Measurements from ENCODE around the gene GNG12. TPM values are rescaled to one million over a fixed set of nuclear protein-coding genes. Genes with fewer than 3 reads are reported as not detected.

Gene GNG12
- total and polyA plus RNA-seq, 9 of the 15 experiments (the other 6 are each of a cell fraction or from before 2014, with no cell fraction given), result 2.6 to 6.0 (median 4.1) TPM

DNA sequence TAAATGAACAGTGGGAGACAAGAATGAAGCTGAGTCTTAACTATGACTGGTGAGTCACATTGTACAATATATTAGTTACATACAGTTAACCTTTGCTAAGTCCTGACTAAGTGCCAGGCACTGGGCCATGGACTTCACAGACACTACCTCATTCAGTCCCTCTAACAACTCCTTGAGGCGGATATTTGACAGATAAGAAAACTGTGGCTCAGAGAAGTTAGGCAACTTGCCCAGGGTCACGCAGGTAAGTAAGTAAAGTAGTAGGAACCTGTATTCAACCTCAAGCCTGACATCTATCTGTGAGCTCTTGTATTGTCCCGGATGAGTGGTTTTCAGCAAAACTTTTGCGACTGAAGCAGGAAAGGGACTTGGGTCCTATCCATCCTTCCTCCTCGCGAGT lies 62.1 kb downstream of the GNG12 start:
- in situ Hi-C loops (cut with MboI), result no loop called here
- no peaks in the 10 kb centered on the region for H3K79me2 ChIP-seq (ENCODE audit: control insufficient read depth, insufficient read depth, low read length)
- no peaks in the 10 kb centered on the region for H3K9me1 ChIP-seq (ENCODE audit: control insufficient read depth, insufficient read depth, low read length)
- H3K27me3 ChIP-seq (ENCODE audit: control insufficient read depth in 2 of 2, insufficient read depth in 2 of 2, low read length in 2 of 2), result peaks cover 0 to 4% of the 10 kb centered on the region in 2 experiments; a peak in 3 of 5 replicates
- H3K4me2 ChIP-seq (ENCODE audit: insufficient read depth, low read length), result no peak overlapping the region
- WGBS (ENCODE audit: insufficient coverage, low coverage, missing lambda C conversion rate), result 2% methylated on average over 6 of the region's 6 CpGs
- no peak overlapping the region for H3K4me3 ChIP-seq
- BruUV-seq (replicated peaks), result no TSS peak
- H4K20me1 ChIP-seq (replicated peaks; ENCODE audit: control insufficient read depth, insufficient read depth, low read length), result no peaks in the 10 kb centered on the region
- no peaks in the 10 kb centered on the region for H3K36me3 ChIP-seq (ENCODE audit: control insufficient read depth, insufficient read depth, low read length)
- FAIRE-seq (peak; percentile 89), DNase-seq (ENCODE audit: extremely low read depth in 1 of 4, low spot score in 3 of 4) (peak; percentile 45 to 65 (median 60)), ATAC-seq (peak; percentile 91)
- H3K27ac ChIP-seq (ENCODE audit: extremely low read depth, low read depth, low read length), result no peak overlapping the region
- no peaks in the 10 kb centered on the region; a peak in 2 of 5 replicates for H3K4me1 ChIP-seq (replicated peaks in 1 of 2; ENCODE audit: control insufficient read depth in 2 of 2, insufficient read depth in 2 of 2, low read length in 2 of 2)
- ChIA-PET CTCF (ENCODE audit: low intra/inter-chr PET ratio) (interaction anchor here (1.0 to 2.0 kb wide), 2 partner anchors 235 to 238 kb away, joined by 5 to 8 read pairs; no protein-coding TSS in a partner anchor), POLR2A (interaction anchor here (1.0 kb wide), 2 partner anchors 11 to 86 kb away, joined by 4 read pairs; partner anchors contain the start of gene GADD45A)
- H3K9ac ChIP-seq (ENCODE audit: insufficient read depth in 1 of 2, low read depth in 2 of 2, low read length in 2 of 2), result no peak overlapping the region
- intact Hi-C loops (cut with micrococcal nuclease), result no loop called here
- H2AFZ ChIP-seq (ENCODE audit: low read depth, low read length), result no peak overlapping the region
- H3K9me3 ChIP-seq (replicated peaks; ENCODE audit: control insufficient read depth, insufficient read depth, low read depth, low read length), result no peaks in the 10 kb centered on the region
- TF ChIP-seq RBM25 (IDR thresholded peaks at IDR 0.05; ENCODE audit: low read depth, low read length, severe bottlenecking) (peak; percentile 92), MYC (IDR thresholded peaks at IDR 0.05; ENCODE audit: low read depth, low read length) (no peak), MYC (CRISPR knock-in tag; IDR thresholded peaks at IDR 0.05; ENCODE audit: borderline replicate concordance, low read depth) (no peak), ASH1L (IDR thresholded peaks at IDR 0.05; ENCODE audit: borderline replicate concordance, low read depth, partially characterized antibody) (no peak), SMARCA5 (IDR thresholded peaks at IDR 0.05) (peak; percentile 62; the same call in 1 of the 2 replicates), ZFP36 (IDR thresholded peaks at IDR 0.05; ENCODE audit: low read depth, low read length, partially characterized antibody) (peak; percentile 88), RAD21 (CRISPR knock-in tag; conservative IDR thresholded peaks at IDR 0.05 in 1 of 2, IDR thresholded peaks at IDR 0.05 in 1 of 2) (peak; percentile 16 to 53; a peak in 2 of 4 replicates), GATAD2A (IDR thresholded peaks at IDR 0.05) (no peak)
- TF ChIP-seq, protein P1, sequence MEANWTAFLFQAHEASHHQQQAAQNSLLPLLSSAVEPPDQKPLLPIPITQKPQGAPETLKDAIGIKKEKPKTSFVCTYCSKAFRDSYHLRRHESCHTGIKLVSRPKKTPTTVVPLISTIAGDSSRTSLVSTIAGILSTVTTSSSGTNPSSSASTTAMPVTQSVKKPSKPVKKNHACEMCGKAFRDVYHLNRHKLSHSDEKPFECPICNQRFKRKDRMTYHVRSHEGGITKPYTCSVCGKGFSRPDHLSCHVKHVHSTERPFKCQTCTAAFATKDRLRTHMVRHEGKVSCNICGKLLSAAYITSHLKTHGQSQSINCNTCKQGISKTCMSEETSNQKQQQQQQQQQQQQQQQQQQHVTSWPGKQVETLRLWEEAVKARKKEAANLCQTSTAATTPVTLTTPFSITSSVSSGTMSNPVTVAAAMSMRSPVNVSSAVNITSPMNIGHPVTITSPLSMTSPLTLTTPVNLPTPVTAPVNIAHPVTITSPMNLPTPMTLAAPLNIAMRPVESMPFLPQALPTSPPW (CRISPR knock-in tag; IDR thresholded peaks at IDR 0.05), result no peak
- TF ChIP-seq, protein P2, sequence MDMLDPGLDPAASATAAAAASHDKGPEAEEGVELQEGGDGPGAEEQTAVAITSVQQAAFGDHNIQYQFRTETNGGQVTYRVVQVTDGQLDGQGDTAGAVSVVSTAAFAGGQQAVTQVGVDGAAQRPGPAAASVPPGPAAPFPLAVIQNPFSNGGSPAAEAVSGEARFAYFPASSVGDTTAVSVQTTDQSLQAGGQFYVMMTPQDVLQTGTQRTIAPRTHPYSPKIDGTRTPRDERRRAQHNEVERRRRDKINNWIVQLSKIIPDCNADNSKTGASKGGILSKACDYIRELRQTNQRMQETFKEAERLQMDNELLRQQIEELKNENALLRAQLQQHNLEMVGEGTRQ (CRISPR knock-in tag; IDR thresholded peaks at IDR 0.05), result no peak
- TF ChIP-seq, protein P3, sequence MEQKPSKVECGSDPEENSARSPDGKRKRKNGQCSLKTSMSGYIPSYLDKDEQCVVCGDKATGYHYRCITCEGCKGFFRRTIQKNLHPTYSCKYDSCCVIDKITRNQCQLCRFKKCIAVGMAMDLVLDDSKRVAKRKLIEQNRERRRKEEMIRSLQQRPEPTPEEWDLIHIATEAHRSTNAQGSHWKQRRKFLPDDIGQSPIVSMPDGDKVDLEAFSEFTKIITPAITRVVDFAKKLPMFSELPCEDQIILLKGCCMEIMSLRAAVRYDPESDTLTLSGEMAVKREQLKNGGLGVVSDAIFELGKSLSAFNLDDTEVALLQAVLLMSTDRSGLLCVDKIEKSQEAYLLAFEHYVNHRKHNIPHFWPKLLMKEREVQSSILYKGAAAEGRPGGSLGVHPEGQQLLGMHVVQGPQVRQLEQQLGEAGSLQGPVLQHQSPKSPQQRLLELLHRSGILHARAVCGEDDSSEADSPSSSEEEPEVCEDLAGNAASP (IDR thresholded peaks at IDR 0.05), result no peak
- TF ChIP-seq, protein P4, sequence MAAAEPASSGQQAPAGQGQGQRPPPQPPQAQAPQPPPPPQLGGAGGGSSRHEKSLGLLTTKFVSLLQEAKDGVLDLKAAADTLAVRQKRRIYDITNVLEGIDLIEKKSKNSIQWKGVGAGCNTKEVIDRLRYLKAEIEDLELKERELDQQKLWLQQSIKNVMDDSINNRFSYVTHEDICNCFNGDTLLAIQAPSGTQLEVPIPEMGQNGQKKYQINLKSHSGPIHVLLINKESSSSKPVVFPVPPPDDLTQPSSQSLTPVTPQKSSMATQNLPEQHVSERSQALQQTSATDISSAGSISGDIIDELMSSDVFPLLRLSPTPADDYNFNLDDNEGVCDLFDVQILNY (CRISPR knock-in tag; IDR thresholded peaks at IDR 0.05), result no peak
- TF ChIP-seq, protein P5, sequence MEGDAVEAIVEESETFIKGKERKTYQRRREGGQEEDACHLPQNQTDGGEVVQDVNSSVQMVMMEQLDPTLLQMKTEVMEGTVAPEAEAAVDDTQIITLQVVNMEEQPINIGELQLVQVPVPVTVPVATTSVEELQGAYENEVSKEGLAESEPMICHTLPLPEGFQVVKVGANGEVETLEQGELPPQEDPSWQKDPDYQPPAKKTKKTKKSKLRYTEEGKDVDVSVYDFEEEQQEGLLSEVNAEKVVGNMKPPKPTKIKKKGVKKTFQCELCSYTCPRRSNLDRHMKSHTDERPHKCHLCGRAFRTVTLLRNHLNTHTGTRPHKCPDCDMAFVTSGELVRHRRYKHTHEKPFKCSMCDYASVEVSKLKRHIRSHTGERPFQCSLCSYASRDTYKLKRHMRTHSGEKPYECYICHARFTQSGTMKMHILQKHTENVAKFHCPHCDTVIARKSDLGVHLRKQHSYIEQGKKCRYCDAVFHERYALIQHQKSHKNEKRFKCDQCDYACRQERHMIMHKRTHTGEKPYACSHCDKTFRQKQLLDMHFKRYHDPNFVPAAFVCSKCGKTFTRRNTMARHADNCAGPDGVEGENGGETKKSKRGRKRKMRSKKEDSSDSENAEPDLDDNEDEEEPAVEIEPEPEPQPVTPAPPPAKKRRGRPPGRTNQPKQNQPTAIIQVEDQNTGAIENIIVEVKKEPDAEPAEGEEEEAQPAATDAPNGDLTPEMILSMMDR (IDR thresholded peaks at IDR 0.05 in 2 of 3, conservative IDR thresholded peaks at IDR 0.05 in 1 of 3; ENCODE audit: insufficient read depth in 2 of 3, low read depth in 1 of 3, low read length in 3 of 3), result peak; percentile 49 to 53 (median 51)
- TF ChIP-seq, protein P6, sequence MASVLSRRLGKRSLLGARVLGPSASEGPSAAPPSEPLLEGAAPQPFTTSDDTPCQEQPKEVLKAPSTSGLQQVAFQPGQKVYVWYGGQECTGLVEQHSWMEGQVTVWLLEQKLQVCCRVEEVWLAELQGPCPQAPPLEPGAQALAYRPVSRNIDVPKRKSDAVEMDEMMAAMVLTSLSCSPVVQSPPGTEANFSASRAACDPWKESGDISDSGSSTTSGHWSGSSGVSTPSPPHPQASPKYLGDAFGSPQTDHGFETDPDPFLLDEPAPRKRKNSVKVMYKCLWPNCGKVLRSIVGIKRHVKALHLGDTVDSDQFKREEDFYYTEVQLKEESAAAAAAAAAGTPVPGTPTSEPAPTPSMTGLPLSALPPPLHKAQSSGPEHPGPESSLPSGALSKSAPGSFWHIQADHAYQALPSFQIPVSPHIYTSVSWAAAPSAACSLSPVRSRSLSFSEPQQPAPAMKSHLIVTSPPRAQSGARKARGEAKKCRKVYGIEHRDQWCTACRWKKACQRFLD (CRISPR knock-in tag; IDR thresholded peaks at IDR 0.05), result no peak

Data from K562 (cell line).